Left cardiac atrium (tissue), 4 donors: ENCODE data around the gene MYO9B. TPM values are rescaled to one million over a fixed set of nuclear protein-coding genes. Genes with fewer than 3 reads are reported as not detected.

Source experiments
- ATAC-seq, 2 donors: fragments of 200-7000 bp; cut with Tn5 transposase; one replicate each; pipeline ENCODE4 v1.9.1; 2020; ENCODE audit warnings: mild to moderate bottlenecking in 2 of 2, moderate library complexity in 2 of 2
- DNase-seq: peaks from one replicate; pipeline ENCODE4 v3.0.0-alpha.2; 2020
- intact Hi-C, 2 donors: fragments of 100-400 bp; cut with DNase I; formaldehyde crosslinking; loops; one replicate each; pipeline versions ENCODE4 v1.14.1 to v1.15.1; 2022 to 2023
- total RNA-seq, 2 donors: library from RNA; stranded (reverse); fragmentation: NEBNext Ultra II Directional; extraction: Animal tissue kit (Norgen Biotek cat#: 25700); gene quantifications; one replicate each; pipeline ENCODE4 v1.2.1, GENCODE V29; 2021
- donor health status: DM: no; HTN: yes; CAD: no.
- donor health status: DM: no; HTN: yes; CAD: no; lungs with severe emphysema.
- donor health status: DM: yes; HTN: yes; CAD: no.
- donor health status: Dilated cardiomyopathy.

Gene MYO9B
- total RNA-seq, 2 donors from 2014 or later, result 32.5 to 44.6 TPM

DNA sequence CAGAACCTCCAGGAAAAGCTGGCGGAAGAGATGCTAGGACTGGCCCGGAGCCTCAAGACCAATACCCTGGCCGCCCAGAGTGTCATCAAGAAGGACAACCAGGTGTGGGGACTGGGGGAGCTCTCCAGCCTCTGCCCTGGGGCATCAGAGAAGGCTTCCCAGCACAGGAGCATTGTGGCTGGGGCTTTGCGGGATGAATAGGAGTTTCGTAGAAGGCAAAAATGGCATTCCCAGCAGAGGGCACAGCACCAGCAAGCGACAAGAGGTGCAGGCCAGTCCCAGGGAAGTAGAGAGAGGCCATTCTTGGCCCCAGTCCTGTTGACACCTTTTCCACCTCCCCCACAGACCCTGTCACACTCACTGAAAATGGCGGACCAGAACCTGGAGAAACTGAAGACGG lies 143.7 kb downstream of the MYO9B start:
- ATAC-seq (no peak), DNase-seq (no peak)
- intact Hi-C loops, result loop anchor here in 1 of 2 donors (5.0 kb wide), 1 partner anchor 142 kb away; the partner anchor contains the start of genes HAUS8 and MYO9B

DNA sequence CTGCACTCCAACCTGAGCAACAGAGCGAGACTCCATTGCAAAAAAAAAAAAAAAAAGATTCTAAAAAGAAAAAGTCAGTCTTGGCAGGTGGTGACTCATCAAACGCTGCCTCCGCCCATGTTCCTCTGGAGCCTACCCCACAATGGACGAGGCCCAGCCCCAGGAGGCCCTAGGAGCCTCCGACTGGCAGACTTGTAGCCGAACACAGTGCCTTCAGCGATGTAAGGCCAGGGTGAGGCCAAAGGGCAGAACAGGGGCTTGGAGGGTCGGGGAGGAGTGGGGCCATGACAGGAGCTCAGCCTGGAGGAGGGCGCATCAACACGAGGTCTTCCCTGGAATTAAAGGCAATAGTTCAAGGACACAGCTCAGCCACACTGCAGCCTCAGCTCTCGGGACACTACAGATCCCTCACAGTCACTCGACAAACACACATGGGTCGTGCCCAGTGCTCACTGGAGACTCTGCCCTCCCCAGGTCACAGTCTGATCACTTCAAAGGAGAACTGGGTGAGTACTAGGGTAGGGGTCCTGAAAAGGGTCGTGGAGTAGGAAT lies 144.7 kb downstream of the MYO9B start:
- peak; percentile 70 for DNase-seq
- ATAC-seq, result peak in 1 of 2 donors; percentile 40

DNA sequence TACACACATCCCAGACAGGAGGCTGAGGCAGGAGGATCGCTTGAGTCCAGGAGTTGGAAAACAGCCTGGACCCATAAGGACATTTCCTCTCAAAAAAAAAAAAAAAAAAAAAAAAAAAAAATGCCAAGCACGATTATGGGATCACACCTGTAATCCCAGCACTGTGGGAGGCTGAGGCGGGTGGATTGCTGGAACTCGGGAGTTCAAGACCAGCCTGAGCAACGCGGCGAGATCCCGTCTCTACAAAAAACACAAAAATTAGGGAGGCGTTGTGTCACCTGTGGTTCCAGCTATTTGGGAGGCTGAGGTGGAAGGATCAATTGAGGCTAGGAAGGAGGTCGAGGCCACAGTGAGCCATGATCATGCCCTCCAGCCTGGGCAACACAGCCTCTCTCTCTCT lies 149.5 kb downstream of the MYO9B start:
- intact Hi-C loops, result no loop called here
- ATAC-seq (no peak), DNase-seq (no peak)

More for the DNA sequence above, 144.7 kb downstream of the MYO9B start:
- intact Hi-C loops, result no loop called here

DNA sequence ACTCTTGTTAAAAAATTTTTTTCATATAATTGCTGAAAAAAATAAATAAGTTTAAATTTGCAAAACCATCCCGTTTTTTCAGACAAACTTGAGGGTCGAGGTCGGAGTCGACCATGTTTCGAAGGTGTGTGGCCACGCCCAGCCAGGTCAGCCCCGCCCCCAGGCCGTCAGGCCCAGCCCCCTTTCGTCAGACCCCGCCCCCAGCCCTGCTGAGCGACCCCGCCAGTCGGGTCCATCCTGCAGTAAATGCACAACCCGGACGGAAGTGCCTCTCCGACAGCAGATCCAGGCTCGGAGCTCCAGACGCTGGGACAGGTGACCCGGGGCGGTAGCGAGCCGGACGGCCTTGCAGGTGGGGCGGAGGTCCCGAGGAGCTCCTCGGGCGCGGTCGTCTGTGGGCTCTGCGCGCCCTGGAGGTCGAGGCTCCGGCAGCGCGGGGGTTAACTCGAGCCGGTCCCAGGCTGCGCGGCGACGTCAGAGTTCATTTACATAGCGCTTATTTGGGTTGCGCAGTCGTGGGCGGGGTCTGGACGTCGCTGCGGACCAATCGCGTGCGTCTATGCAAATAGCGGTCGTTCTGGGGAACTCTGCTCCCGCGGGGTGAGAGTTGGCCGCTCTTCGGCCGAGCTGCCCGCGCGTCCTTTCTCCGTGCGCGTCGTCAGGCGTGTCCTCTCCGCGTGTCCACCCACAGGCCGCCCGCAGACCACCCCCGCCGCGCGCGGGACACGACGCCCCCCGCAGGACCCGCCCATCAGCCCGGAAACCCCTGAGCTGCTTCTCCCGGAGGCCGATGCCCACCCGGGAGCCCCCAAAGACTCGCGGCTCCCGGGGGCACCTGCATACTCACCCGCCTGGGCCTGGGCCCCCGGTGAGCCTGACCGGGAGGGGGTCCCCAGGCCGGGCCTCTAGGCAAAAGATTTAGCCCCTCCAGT lies 150.7 kb downstream of the MYO9B start, which contains the start of gene OCEL1:
Gene OCEL1 (plus strand): TSS at position 225 of the 932 bp plus-strand sequence. CDS start 22 bp downstream, at position 247.
- intact Hi-C loops, result no loop called here
- peak; percentile 99 for DNase-seq
- ATAC-seq, result peak; percentile 98

DNA sequence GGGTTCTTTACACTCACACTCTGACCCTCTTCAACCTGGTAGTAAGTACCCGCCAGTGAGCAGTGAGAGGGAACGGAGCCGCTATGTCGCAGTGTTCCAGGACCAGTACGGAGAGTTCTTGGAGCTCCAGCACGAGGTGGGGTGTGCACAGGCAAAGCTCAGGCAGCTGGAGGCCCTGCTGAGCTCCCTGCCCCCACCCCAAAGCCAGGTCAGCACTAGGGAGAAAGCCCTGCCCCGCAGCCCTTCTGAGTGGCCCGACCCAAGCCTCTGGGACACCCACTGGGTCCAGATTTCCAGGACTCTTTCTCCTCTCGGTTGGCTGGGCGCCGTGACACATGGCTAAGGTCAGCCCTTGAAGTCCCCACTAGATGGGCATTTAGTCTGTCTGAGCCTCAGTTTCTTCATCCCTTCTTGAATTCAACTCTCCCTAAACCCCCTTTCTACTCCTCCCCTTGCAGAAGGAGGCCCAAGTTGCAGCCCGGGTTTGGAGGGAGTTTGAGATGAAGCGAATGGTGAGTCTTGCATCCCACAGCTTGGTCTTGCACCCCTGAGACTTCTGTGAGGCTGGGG lies 152.3 kb downstream of the MYO9B start:
- ATAC-seq, result no peak
- intact Hi-C loops, result no loop called here
- DNase-seq, result no peak

DNA sequence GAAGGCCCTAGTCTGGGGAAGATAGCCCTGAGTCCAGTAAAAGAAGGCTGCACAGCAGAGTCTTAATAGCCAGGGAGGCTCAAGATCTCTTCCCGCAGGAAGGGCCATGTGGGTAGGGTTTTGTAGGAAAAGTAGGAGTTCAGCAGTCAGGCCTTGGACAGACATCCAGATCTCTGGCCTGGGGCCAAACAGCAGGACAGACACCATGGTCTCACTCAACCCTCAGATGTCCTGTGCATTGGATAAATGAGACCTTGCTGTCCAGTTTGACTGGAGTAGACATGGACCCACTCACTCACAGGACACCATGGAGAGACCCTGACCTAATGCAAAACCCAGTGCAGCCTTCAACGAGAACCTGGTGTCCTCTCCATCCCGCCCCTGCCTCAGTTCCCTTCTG lies 154.3 kb downstream of the MYO9B start:
- ATAC-seq (no peak), DNase-seq (no peak)
- intact Hi-C loops, result no loop called here

DNA sequence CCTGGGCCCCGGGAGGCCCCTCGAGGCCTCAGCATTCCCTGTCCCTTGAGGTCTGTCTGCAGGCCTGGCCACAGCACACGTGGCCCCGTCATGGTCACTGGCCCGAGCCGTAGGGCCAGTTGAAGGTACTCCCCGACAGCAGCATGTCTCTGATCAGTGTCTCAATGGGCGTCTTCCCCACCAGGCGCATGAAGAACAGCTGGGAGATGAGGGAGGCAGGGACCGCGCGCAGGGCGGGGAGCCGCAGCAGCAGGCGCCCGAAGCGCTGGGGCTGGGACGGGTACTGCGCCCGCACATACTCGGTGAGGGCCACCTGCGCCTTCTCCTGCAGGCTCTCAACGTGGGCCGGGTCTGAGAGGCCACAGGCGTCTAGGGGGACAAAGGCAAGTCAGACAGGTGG lies 156.7 kb downstream of the MYO9B start:
- ATAC-seq, result no peak
- no peak for DNase-seq
- intact Hi-C loops, result no loop called here

DNA sequence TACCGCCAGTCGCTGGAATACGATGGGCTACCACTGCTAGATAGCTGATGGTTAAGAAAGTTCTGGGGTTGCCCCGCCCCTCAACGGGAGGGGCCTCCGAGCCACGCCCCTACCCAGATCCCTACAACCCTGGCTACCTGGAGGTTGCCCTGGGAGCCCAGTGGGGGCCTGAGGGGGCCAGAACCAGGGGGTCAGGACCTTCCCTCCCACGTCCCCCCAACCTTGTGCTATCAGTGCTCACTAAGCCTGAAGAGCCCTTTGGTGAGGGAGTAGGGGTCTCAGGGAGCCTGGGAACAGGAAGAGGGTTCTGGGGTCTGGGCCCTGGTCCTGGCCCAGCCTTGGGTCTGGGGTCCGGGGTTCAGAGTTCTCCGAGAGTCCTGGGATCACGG lies 159.3 kb downstream of the MYO9B start:
- ATAC-seq, result peak; percentile 65 to 81
- intact Hi-C loops, result loop anchor here in 1 of 2 donors (5.0 kb wide), 1 partner anchor 168 kb away; no protein-coding TSS in a partner anchor
- DNase-seq, result peak; percentile 66

DNA sequence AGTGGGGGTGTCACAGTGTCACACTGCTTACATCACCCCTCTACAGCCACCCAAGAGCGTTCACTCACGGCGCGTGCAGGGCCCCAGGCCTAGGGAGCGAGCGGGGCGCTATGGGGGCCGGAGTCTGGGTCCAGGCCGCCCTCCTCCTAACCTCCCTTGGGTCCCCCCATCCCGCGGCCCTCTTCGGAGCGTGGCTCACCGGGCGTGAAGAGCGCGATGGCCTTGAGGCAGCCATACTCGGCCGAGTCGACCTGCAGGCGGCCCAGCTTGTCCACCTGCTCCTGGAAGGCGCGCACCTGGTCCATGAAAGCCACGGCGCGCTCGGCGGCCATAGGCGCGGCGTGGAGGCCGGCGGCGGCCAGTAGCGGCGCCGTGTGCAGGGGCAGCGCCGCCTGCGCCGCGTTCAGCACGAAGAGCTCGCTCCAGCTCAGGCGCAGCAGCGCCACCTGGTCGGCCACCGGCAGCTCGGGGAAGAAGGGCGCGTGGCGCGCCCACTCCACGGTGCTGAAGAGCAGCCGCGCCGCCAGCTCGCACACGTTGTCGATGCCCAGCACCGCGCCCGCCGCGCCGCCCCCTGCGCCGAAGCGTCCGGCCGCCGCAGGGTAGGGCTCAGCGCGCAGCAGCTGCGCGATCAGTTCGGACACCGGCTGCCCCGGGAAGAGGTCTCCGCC lies 159.9 kb downstream of the MYO9B start:
- ATAC-seq (peak; percentile 91 to 93), DNase-seq (peak; percentile 80)
- intact Hi-C loops, result loop anchor here in 1 of 2 donors (5.0 kb wide), 1 partner anchor 168 kb away; no protein-coding TSS in a partner anchor

DNA sequence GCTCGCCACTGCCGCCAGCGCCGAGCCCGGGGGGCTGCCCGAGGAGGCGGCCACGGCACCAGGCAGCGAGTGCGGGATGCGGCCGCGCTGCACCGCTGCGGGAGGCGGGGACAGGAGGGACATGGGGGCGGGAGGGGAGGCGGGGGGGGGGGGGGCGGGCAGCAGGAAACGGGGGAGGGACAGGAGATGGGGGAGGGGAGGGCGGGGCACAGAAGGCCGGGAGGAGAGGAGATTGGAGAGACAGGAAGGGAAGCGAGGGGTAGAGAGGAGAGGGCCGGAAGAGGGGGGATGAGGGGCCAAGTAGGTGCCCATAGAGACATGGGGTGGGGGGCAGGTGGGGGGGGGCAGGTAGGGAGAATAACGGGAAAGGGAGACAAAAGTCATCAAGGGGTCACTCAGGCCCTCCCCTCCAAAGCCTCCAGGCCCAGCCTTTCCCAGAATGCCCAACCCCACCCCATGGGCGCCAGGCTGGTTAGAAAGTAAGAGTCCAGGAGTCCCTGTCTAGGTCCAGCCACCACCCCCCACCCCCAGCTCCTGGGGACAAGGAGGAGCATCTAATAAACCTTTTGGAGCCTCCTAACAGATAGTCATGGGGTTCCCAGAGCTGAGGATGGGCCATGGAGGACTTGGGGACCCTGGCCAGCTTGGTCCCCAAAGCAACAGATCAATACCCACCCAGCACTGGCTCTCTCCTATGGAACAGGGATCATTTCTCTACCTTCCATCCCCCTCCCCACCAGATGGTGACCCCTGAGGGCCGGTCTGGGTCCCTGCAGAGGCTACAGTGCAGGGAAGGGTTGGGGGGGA lies 160.6 kb downstream of the MYO9B start:
- ATAC-seq, result peak; percentile 1 to 38
- no peak for DNase-seq
- intact Hi-C loops, result loop anchor here in 1 of 2 donors (5.0 kb wide), 1 partner anchor 169 kb away; no protein-coding TSS in a partner anchor

DNA sequence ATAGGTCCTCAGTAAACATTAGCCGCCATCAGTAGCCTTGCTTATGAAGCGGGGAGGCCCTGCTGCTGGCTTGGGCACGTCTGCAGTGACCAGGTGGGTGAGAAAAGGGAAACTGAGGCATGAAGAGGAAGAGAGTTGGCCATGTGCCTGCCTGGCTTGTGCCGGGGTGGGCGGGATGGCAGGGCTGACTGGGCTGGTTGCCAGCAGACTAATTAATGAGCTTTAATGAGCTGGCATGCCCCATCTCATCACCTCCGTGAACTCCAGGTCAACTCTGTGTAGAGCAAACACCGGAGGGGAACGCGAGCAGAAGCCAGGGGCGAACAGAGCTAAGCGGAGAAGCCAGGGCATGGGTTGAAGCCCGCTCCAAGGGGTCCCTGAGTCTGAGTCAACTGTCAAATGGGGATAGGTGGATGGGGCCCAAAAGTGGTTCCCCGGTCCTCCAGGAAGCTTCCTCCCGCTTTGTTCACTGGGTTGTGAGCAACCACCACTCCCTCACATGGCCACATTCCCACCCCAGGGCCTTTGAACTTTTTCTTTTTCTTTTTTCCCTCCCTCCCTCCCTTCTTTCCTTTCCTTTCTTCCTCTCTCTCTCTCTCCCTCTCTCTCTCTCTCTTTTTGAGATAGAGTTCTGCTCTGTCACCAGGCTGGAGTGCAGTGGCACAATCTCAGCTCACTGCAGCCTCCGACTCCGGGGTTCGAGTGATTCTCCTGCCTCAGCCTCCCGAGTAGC lies 161.4 kb downstream of the MYO9B start:
- ATAC-seq, result no peak
- intact Hi-C loops, result loop anchor here in 1 of 2 donors (5.0 kb wide), 1 partner anchor 170 kb away; no protein-coding TSS in a partner anchor
- DNase-seq, result no peak

DNA sequence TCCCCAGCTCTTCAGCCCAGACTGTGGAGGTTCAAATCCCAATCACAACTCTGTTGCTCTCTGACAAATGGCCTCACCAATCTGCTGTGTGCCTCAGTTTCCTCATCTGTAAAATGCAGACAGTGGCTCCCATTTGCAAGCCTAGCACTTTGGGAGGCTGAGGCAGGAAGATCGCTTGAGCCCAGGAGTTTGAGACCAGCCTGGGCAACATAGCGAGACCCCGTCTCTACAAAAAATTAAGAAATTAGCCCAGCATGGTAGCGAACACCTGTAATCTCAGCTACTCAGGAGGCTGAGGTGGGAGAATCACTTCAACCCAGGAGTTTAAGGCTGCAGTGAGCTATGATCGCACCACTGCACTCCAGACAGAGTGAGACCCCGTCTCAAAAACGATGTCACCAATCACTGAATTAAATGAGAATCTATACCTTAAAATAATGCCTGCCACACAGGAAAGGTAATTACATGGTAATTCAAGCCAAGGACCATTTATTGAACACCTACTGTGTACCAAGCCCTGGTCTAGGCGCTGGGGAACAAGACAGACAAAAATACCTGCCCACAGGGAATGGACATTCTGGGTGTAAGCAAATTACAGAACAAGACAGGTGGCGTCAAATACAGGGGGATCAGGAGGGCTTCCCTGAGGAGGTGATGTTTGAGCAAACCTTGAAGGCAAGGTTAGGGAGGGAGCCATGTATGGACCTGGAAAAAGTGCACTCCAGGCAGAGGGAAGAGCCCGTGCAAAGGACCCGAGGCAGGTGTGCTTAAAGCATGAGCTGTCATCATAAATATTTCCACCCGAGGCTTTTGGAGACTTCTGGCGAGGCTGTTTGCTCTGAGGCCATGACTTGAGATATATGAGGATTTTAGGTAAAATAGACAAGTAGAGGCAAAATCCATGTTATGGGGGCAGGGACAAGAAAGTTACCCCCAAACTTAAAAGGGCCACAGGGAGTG lies 162.4 kb downstream of the MYO9B start:
- intact Hi-C loops, result loop anchor here in 1 of 2 donors (5.0 kb wide), 1 partner anchor 171 kb away; no protein-coding TSS in a partner anchor
- DNase-seq (no peak), ATAC-seq (no peak)

DNA sequence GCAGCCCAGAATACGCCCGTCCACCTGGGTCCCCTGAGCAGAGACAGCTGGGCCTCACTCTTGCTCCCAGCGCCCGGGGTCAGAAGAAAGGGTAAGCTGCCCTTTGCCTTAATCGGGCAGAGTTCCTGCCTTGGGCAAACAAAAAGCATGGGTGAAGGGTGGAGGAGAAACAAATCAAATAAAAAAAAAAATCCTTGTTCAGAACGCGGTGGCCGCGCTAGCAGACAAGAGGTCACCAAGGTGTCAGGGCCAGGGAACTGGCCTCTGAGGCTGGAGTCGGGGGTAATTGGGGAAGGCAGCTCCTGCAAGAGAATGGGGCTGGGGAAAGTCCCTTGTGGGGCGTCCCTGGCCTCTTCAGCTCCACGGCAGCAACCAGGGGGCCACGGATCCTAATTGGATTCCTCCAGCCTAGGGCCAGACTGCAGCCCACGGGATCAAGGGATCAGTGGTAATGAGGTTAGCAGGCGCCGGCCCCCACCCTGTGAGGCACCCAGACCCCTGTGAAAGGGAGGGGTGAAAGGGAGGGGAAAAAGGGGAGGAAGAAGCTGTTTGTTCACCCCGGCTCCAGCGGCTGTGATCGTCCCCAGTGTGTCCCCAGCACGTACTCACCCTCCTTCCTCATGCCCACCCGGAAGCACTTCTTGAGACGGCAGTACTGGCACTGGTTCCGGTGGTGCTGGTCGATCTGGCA lies 164.6 kb downstream of the MYO9B start:
- intact Hi-C loops, result no loop called here
- DNase-seq, result no peak

DNA sequence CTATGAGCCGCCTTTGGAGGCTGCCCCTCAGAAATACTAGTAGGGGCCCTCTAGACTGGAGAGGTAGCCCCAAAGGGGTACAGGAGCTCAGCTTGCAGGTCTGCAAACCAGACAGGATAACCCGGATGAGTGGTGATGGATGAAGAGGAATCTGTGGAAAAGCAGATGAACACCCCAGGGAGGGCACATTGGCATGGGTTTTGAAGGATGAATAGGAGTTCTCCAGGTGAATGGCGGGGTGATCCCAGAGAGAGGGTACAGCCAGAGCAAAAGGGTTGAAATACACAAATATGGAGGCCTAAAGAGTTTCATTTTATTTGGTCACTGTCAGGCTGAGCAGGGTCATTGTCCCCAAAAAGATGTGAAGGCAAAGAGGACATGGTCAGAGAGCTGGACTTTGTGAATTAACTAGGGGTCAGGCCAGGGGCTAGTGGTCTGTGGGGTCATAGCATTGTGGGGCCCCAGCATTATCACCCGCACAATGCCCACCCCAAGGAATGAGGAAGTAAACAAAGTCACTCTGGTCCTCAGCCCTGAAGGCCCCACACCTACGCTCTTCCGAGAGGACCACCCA lies 165.3 kb downstream of the MYO9B start:
- intact Hi-C loops, result no loop called here
- DNase-seq (no peak), ATAC-seq (no peak)

More for the DNA sequence above, 164.6 kb downstream of the MYO9B start:
- ATAC-seq, result no peak

DNA sequence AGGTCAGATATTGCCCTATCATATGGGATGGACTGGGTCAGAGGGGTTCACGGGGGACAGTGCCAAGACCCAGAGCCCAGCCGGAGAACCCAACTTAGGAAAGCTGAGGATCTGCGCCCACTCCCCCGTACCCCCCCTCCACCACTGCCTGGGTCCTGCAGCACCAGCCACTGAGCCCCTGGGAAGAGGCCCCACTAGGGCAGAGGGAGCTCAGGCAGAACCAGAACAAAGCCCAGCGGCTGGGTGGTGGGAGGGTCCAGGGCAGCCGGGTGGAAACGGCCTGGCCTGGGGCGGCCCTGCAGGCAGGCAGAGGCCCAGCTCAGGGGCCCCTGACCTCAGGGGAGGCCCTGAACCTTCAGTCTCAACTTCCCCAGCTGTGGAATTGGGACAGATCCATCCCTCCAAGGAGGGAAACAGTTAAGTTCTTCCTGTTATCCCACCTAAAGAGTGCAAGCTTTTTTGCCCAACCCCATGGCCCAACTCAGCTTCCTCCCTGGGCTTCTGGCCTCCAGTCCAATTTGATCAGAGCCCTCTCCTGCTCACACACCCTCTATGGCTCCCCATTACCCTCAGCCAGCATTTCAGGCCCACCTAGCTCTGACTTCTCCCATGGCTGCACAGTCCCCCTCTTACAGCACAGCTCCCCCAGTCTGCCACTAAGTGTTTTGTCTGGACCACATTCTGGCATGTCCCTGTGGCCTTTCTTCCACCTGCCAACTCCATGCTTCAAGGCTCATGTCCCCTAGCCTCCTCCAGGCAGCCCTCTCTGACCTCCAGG lies 167.0 kb downstream of the MYO9B start:
- intact Hi-C loops, result no loop called here
- ATAC-seq (no peak), DNase-seq (no peak)
